IMR-90 (cell line): ENCODE measurements around the gene ZFYVE28. TPM values are rescaled to one million over a fixed set of nuclear protein-coding genes. Genes with fewer than 3 reads are reported as not detected.

Experiments used
- ATAC-seq: fragments of 200-7000 bp; cut with Tn5 transposase; 2 replicates; pipeline ENCODE4 v1.9.1; 2020; ENCODE audit warnings: low read depth, mild to moderate bottlenecking, moderate library complexity
- BruUV-seq: library from RNA; stranded (reverse); fragments of 400-500 nt; replicated peaks from 2 replicates; lab custom pipeline; 2021; lab: Mats Ljungman, UMichigan
- CTCF ChIA-PET: fragments of 300-600 bp; formaldehyde crosslinking; extraction: SDS; loops from one replicate; lab custom pipeline; 2021; ENCODE audit warnings: antibody characterized with exemption; lab: Yijun Ruan, JAX
- POLR2A ChIA-PET: fragments of 300-600 bp; sonication (Branson Sonifier 250); formaldehyde crosslinking; loops from one replicate; lab custom pipeline; 2022; ENCODE audit warnings: antibody characterized with exemption; ENCODE audit not compliant: unreplicated experiment; lab: Charles Lee
- DNase-seq: peaks from one replicate; pipeline ENCODE4 v3.0.0; 2013
- H2AFZ ChIP-seq: replicated peaks from 2 replicates; pipeline ENCODE3; 2013; ENCODE audit warnings: low read length, mild to moderate bottlenecking; ENCODE audit not compliant: poor library complexity
- H2AK5ac ChIP-seq: 2 replicates; pipeline ENCODE4 v1.6.1; 2013; ENCODE audit warnings: low read depth, low read length, inconsistent platforms
- H2AK9ac ChIP-seq: replicated peaks from 2 replicates; pipeline ENCODE3; 2013; ENCODE audit warnings: mild to moderate bottlenecking, low read depth, low read length, moderate library complexity; ENCODE audit not compliant: poor library complexity
- H2BK120ac ChIP-seq: 2 replicates; pipeline ENCODE4 v1.6.1; 2013; ENCODE audit warnings: low read depth, low read length, inconsistent platforms
- H2BK15ac ChIP-seq: 3 replicates; pipeline ENCODE4 v1.6.1; 2013; ENCODE audit warnings: low read depth, low read length, inconsistent platforms
- H2BK20ac ChIP-seq: 2 replicates; pipeline ENCODE4 v1.6.1; 2013; ENCODE audit warnings: low read depth, mild to moderate bottlenecking, inconsistent platforms, low read length, moderate library complexity
- H2BK5ac ChIP-seq: 2 replicates; pipeline ENCODE4 v1.6.1; 2013; ENCODE audit warnings: mild to moderate bottlenecking, low read depth, low read length, inconsistent platforms; ENCODE audit not compliant: poor library complexity, severe bottlenecking
- H3K14ac ChIP-seq: replicated peaks from 2 replicates; pipeline ENCODE4 v1.6.1; 2013; ENCODE audit warnings: low read depth, low read length, inconsistent platforms
- H3K18ac ChIP-seq: 2 replicates; pipeline ENCODE4 v1.6.1; 2013; ENCODE audit warnings: low read depth, low read length, control low read depth
- H3K23ac ChIP-seq: 2 replicates; pipeline ENCODE4 v1.6.1; 2013; ENCODE audit warnings: low read depth, low read length, inconsistent platforms
- H3K27ac ChIP-seq: 2 replicates; pipeline ENCODE4 v1.5.1; 2013; ENCODE audit warnings: mild to moderate bottlenecking, control low read depth, low read length; ENCODE audit not compliant: insufficient read depth
- H3K27me3 ChIP-seq: 2 replicates; pipeline ENCODE4 v1.6.1; 2013; ENCODE audit warnings: low read length; ENCODE audit not compliant: control insufficient read depth, insufficient read depth
- H3K36me3 ChIP-seq: 2 replicates; pipeline ENCODE4 v1.6.1; 2013; ENCODE audit warnings: low read length, mixed read lengths; ENCODE audit not compliant: control insufficient read depth, insufficient read depth
- H3K4ac ChIP-seq: 2 replicates; pipeline ENCODE4 v1.6.1; 2013; ENCODE audit warnings: low read depth, low read length, inconsistent platforms
- H3K4me1 ChIP-seq: 2 replicates; pipeline ENCODE4 v1.6.1; 2013; ENCODE audit warnings: low read length, mixed read lengths; ENCODE audit not compliant: control insufficient read depth, insufficient read depth
- H3K4me2 ChIP-seq: 2 replicates; pipeline ENCODE4 v1.6.1; 2013; ENCODE audit warnings: low read depth, mild to moderate bottlenecking, control low read depth, low read length, moderate library complexity
- H3K4me3 ChIP-seq: 2 replicates; pipeline ENCODE4 v1.5.1; 2013; ENCODE audit warnings: low read depth, mild to moderate bottlenecking, control low read depth, low read length, moderate library complexity; ENCODE audit not compliant: insufficient read depth
- H3K56ac ChIP-seq: 2 replicates; pipeline ENCODE4 v1.6.1; 2013; ENCODE audit warnings: low read length, inconsistent platforms; ENCODE audit not compliant: insufficient read depth; ENCODE audit errors: extremely low read depth
- H3K79me1 ChIP-seq, 2 experiments: 2 replicates each; pipeline ENCODE4 v1.6.1; 2013; ENCODE audit warnings: low read length in 2 of 2, inconsistent platforms in 1 of 2, low read depth in 1 of 2
- H3K9ac ChIP-seq: 2 replicates; pipeline ENCODE4 v1.6.1; 2013; ENCODE audit warnings: low read depth, low read length, control low read depth
- H3K9me1 ChIP-seq: 2 replicates; pipeline ENCODE4 v1.6.1; 2013; ENCODE audit warnings: low read length, inconsistent platforms; ENCODE audit not compliant: insufficient read depth
- H3K9me3 ChIP-seq: 2 replicates; pipeline ENCODE4 v1.6.1; 2013; ENCODE audit warnings: low read length; ENCODE audit not compliant: control insufficient read depth, insufficient read depth
- H4K20me1 ChIP-seq: 2 replicates; pipeline ENCODE4 v1.6.1; 2013; ENCODE audit warnings: low read length, inconsistent platforms; ENCODE audit not compliant: insufficient read depth
- H4K5ac ChIP-seq: 2 replicates; pipeline ENCODE4 v1.6.1; 2013; ENCODE audit warnings: mild to moderate bottlenecking, low read depth, low read length, control low read depth
- H4K8ac ChIP-seq, 2 experiments: 2 replicates each; pipeline ENCODE4 v1.6.1; 2013; ENCODE audit warnings: low read depth in 2 of 2, low read length in 2 of 2, control low read depth in 1 of 2, inconsistent platforms in 1 of 2
- H4K91ac ChIP-seq: 2 replicates; pipeline ENCODE4 v1.6.1; 2013; ENCODE audit warnings: low read depth, low read length, inconsistent platforms; ENCODE audit not compliant: insufficient read depth
- ELK1 ChIP-seq: fragments of 150-350 bp; IDR thresholded peaks from 2 replicates; pipeline ENCODE4 v1.6.1; 2016; ENCODE audit warnings: low read depth, mild to moderate bottlenecking, low read length, moderate library complexity, borderline replicate concordance
- NFE2L2 ChIP-seq: fragments of 150-350 bp; IDR thresholded peaks from 2 replicates; pipeline ENCODE4 v1.6.1; 2016; ENCODE audit warnings: low read depth, mild to moderate bottlenecking, low read length
- RAD21 ChIP-seq: IDR thresholded peaks from 2 replicates; pipeline ENCODE4 v1.6.1; 2012; ENCODE audit warnings: low read length, improper control_type of control experiment
- SMC3 ChIP-seq: fragments of 150-350 bp; IDR thresholded peaks from 2 replicates; pipeline ENCODE4 v1.6.1; 2016; ENCODE audit warnings: low read depth, mild to moderate bottlenecking, antibody characterized with exemption, low read length, moderate library complexity
- WGBS, 2 experiments: methylation state at CpG; one replicate each; pipeline versions ENCODE4 v1.1.5 to v1.1.7; 2013; ENCODE audit warnings: missing lambda C conversion rate in 2 of 2; ENCODE audit not compliant: insufficient read length in 1 of 2; ENCODE audit errors: extremely low coverage in 2 of 2; 5-methylcytosine and 5-hydroxymethylcytosine counted together
- dilution Hi-C: fragments of 300-500 bp; cut with HindIII; formaldehyde crosslinking; loops from one replicate; pipeline ENCODE4 v1.14.3; 2018; ENCODE audit warnings: low sequenced_read_pairs; ENCODE audit not compliant: unreplicated experiment
- in situ Hi-C: fragments of 300-500 bp; cut with MboI; formaldehyde crosslinking; loops from 3 replicates; pipeline ENCODE4 v1.14.3; 2019; ENCODE audit warnings: low sequenced_read_pairs, inconsistent platforms, mixed read lengths
- intact Hi-C: fragments of 100-400 bp; cut with micrococcal nuclease; formaldehyde crosslinking; loops from 2 replicates; pipeline ENCODE4 v1.10.0; 2022
- polyA plus RNA-seq, 3 experiments: library from polyadenylated mRNA; depleted of rRNA; stranded (reverse); fragments of >200 nt; gene quantifications; 2 replicates each; pipeline ENCODE4 v1.2.3, GENCODE V29; 2012; ENCODE audit warnings: low replicate concordance in 1 of 3
- total RNA-seq: library from RNA; depleted of rRNA; stranded (reverse); fragments of >200 nt; gene quantifications from 2 replicates; pipeline ENCODE4 v1.2.3, GENCODE V29; 2012

Gene ZFYVE28
- total and polyA plus RNA-seq, 2 of the 4 experiments (the other 2 are of a cell fraction) = 0.36 to 1.2 TPM

GRCh38 chr4:2292646-2293108 lies 125.8 kb downstream of the ZFYVE28 start:
- H3K23ac ChIP-seq = no peak overlapping the region
- peaks cover 8% of the 10 kb centered on the region; the same call in 1 of the 2 replicates for H4K20me1 ChIP-seq
- H3K79me1 ChIP-seq = no peaks in the 10 kb centered on the region
- peaks cover 11% of the 10 kb centered on the region for H3K4me1 ChIP-seq
- no peak overlapping the region for H4K91ac ChIP-seq
- DNase-seq (peak; percentile 75), ATAC-seq (peak; percentile 79)
- dilution Hi-C loops (no loop called here), in situ Hi-C loops (no loop called here), intact Hi-C loops (no loop called here)
- peak overlapping the region; percentile 16 for H2AFZ ChIP-seq
- no peak overlapping the region for H4K8ac ChIP-seq
- no peak overlapping the region for H3K4me3 ChIP-seq
- H2BK5ac ChIP-seq = no peak overlapping the region
- BruUV-seq = no TSS peak
- POLR2A ChIA-PET = interaction anchor here (1.1 kb wide), 1 partner anchor 30 kb away, joined by 3 read pairs; no protein-coding TSS in a partner anchor
- no peaks in the 10 kb centered on the region for H3K36me3 ChIP-seq
- no peak overlapping the region for H2BK120ac ChIP-seq
- H3K18ac ChIP-seq = no peak overlapping the region
- WGBS, 2 experiments = 70% methylated on average over 2 of the region's 6 CpGs; no CpG with 5 or more reads in 1 of the 2 experiments
- CTCF ChIA-PET = interaction anchor here (0.6 to 0.8 kb wide), 2 partner anchors 9 to 568 kb away, joined by 3 to 6 read pairs; no protein-coding TSS in a partner anchor
- H3K4ac ChIP-seq = peak overlapping the region; percentile 40; the same call in 1 of the 2 replicates
- 0 out of 2 replicates have a peak overlapping the region, but pooled peaks have one; percentile 16 for H2BK20ac ChIP-seq
- H3K9ac ChIP-seq = no peak overlapping the region
- H3K27ac ChIP-seq = peak overlapping the region; percentile 56; the same call in 1 of the 2 replicates
- no peaks in the 10 kb centered on the region for H3K9me3 ChIP-seq
- peaks cover 2% of the 10 kb centered on the region; the same call in 1 of the 2 replicates for H3K9me1 ChIP-seq
- peak overlapping the region; percentile 39 for H2AK9ac ChIP-seq
- no peak overlapping the region for H2BK15ac ChIP-seq
- H3K14ac ChIP-seq = no peak overlapping the region
- no peak overlapping the region for H4K5ac ChIP-seq
- TF ChIP-seq NFE2L2 (no peak), RAD21 (no peak), SMC3 (no peak), ELK1 (no peak)
- no peak overlapping the region for H2AK5ac ChIP-seq
- H3K4me2 ChIP-seq = no peak overlapping the region; the same call in 1 of the 2 replicates
- no peak overlapping the region for H3K56ac ChIP-seq
- no peaks in the 10 kb centered on the region for H3K27me3 ChIP-seq
